Endothelial cell of umbilical vein (primary cell): Measurements from ENCODE around the gene KRT84.

Experiments
- EZH2 ChIP-seq: IDR thresholded peaks from 2 replicates; pipeline ENCODE4 v1.6.1; 2012; ENCODE audit warnings: borderline replicate concordance, low read depth, mild to moderate bottlenecking, moderate library complexity, low read length, inconsistent platforms; ENCODE audit not compliant: severe bottlenecking
- MYC ChIP-seq: IDR thresholded peaks from one replicate; pipeline ENCODE4 v1.6.1; 2011; ENCODE audit warnings: mild to moderate bottlenecking, low read depth, low read length
- POLR2A ChIP-seq: IDR thresholded peaks from 2 replicates; pipeline ENCODE4 v1.6.1; 2012; ENCODE audit warnings: low read depth, mild to moderate bottlenecking, control low read depth, low read length
- POLR2AphosphoS5 ChIP-seq: IDR thresholded peaks from 2 replicates; pipeline ENCODE4 v1.6.1; 2012; ENCODE audit warnings: low read depth, mild to moderate bottlenecking, control low read depth, low read length, moderate library complexity; ENCODE audit not compliant: insufficient read depth
- TF ChIP-seq, protein P1 (sequence below), 2 donors: IDR thresholded peaks; 1 replicate in 1 of 2; 2 replicates in 1 of 2; pipeline ENCODE4 v1.5.1; 2011; ENCODE audit warnings: low read length in 2 of 2, mild to moderate bottlenecking in 2 of 2, moderate library complexity in 2 of 2, control low read depth in 1 of 2, inconsistent platforms in 1 of 2, low read depth in 1 of 2; ENCODE audit not compliant: insufficient read depth in 1 of 2; ENCODE audit errors: extremely low read depth in 1 of 2
- TF ChIP-seq, protein P2 (sequence below): IDR thresholded peaks from 2 replicates; pipeline ENCODE4 v1.6.1; 2011; ENCODE audit not compliant: insufficient read depth, insufficient read length

DNA sequence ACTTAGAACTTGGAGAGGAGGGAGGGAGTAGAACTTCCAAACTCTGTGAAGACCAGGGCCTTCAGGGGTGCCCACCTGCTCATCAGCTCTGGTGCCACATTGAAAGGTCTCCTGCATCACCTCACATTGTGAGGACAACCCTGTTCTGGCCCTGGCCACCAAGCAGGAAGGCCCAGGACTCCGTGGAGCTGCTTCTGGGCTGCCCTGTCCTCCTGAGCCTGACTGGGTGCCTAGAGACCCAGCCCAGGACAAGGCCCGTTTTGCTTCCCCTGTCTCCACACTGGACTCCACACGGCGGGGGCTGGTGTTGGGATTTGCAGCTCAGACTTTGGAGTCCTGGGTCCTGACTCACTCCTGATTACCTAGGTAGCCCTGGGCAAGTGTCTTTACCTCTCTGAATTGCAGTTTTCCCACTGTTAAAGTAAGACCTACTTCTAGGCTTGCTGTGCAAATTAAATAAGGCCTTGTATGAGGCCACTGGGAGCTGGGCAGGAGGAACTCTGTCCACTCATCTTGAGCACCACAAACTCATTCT lies 33.2 kb upstream of the KRT84 start:
- TF ChIP-seq, protein P1, sequence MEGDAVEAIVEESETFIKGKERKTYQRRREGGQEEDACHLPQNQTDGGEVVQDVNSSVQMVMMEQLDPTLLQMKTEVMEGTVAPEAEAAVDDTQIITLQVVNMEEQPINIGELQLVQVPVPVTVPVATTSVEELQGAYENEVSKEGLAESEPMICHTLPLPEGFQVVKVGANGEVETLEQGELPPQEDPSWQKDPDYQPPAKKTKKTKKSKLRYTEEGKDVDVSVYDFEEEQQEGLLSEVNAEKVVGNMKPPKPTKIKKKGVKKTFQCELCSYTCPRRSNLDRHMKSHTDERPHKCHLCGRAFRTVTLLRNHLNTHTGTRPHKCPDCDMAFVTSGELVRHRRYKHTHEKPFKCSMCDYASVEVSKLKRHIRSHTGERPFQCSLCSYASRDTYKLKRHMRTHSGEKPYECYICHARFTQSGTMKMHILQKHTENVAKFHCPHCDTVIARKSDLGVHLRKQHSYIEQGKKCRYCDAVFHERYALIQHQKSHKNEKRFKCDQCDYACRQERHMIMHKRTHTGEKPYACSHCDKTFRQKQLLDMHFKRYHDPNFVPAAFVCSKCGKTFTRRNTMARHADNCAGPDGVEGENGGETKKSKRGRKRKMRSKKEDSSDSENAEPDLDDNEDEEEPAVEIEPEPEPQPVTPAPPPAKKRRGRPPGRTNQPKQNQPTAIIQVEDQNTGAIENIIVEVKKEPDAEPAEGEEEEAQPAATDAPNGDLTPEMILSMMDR (IDR thresholded peaks at IDR 0.05; ENCODE audit: extremely low read depth in 1 of 2, insufficient read depth in 1 of 2, low read depth in 1 of 2, low read length in 2 of 2): no peak
- TF ChIP-seq EZH2 (no peak), POLR2AphosphoS5 (no peak), POLR2A (no peak), MYC (no peak)
- TF ChIP-seq, protein P2, sequence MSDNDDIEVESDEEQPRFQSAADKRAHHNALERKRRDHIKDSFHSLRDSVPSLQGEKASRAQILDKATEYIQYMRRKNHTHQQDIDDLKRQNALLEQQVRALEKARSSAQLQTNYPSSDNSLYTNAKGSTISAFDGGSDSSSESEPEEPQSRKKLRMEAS: no peak
